A549 (cell line): ENCODE results near the gene RRP7A. TPM values are rescaled to one million over a fixed set of nuclear protein-coding genes. Genes with fewer than 3 reads are reported as not detected.
"Not testable (repeated sequence)": the region's sequence is repeated elsewhere in the genome, so short reads cannot be mapped to it uniquely, and the experiment has no call there.

Experiments used
- ATAC-seq, 2 experiments: fragments of 200-7000 bp in 1 of 2; fragments of >200 bp in 1 of 2; cut with Nextera tagmentation in 1 of 2; cut with Tn5 transposase in 1 of 2; 3 replicates each; pipeline versions ENCODE4 v1.8.0 to v1.9.1; 2018 to 2020; ENCODE audit warnings: mild to moderate bottlenecking in 1 of 2, moderate library complexity in 1 of 2
- CTCF ChIA-PET: fragments of 300-600 bp; sonication (Branson Sonifier 250); formaldehyde crosslinking; extraction: SDS; loops from one replicate; lab custom pipeline; 2021; ENCODE audit warnings: antibody characterized with exemption, inconsistent platforms; lab: Yijun Ruan, JAX
- POLR2A ChIA-PET: fragments of 350-600 bp; formaldehyde crosslinking; extraction: SDS; loops from one replicate; lab custom pipeline; 2021; ENCODE audit warnings: antibody characterized with exemption, inconsistent platforms; lab: Yijun Ruan, JAX
- DNase-seq, 2 experiments: peaks; one replicate each; pipeline versions ENCODE4 v3.0.0 to v3.0.0-alpha.2; 2011 to 2016; ENCODE audit warnings: low read depth in 1 of 2, low spot score in 1 of 2
- FAIRE-seq: peaks from 2 replicates; lab custom pipeline; 2011; peaks lifted over from hg19 to GRCh38; lab: Jason Lieb, UNC
- H3K27ac ChIP-seq, 2 experiments: fragments of >200 bp; sonication (Bioruptor Twin); formaldehyde crosslinking; 3 replicates each; pipeline ENCODE4 v1.5.1; 2016 to 2017
- H3K4me1 ChIP-seq: fragments of >200 bp; sonication (Bioruptor Twin); formaldehyde crosslinking; 3 replicates; pipeline ENCODE4 v1.6.1; 2016
- H3K4me2 ChIP-seq: fragments of >200 bp; sonication (Bioruptor Twin); formaldehyde crosslinking; 3 replicates; pipeline ENCODE4 v1.6.1; 2016
- H3K4me3 ChIP-seq: fragments of >200 bp; sonication (Bioruptor Twin); formaldehyde crosslinking; 3 replicates; pipeline ENCODE4 v1.5.1; 2016
- H3K9me3 ChIP-seq: fragments of >200 bp; sonication (Bioruptor Twin); formaldehyde crosslinking; 3 replicates; pipeline ENCODE4 v1.6.1; 2016
- BCL3 ChIP-seq: fragments of >200 bp; sonication (Bioruptor Twin); formaldehyde crosslinking; IDR thresholded peaks from 3 replicates; pipeline ENCODE4 v1.6.1; 2016
- BHLHE40 ChIP-seq: IDR thresholded peaks from 2 replicates; pipeline ENCODE4 v1.6.1; 2012; ENCODE audit warnings: low read depth, low read length, inconsistent platforms
- CBX2 ChIP-seq: fragments of 200-600 bp; sonication (generic); IDR thresholded peaks from 2 replicates; pipeline ENCODE4 v1.6.1; 2016; ENCODE audit warnings: low read depth, mild to moderate bottlenecking, borderline replicate concordance
- CBX8 ChIP-seq: fragments of 200-600 bp; sonication (generic); IDR thresholded peaks from 2 replicates; pipeline ENCODE4 v1.6.1; 2016
- CHD4 ChIP-seq: fragments of 200-600 bp; sonication (generic); IDR thresholded peaks from 2 replicates; pipeline ENCODE4 v1.6.1; 2016; ENCODE audit warnings: antibody characterized with exemption, mild to moderate bottlenecking, borderline replicate concordance
- EHF ChIP-seq: fragments of 250-450 bp; sonication (Bioruptor Pico); IDR thresholded peaks from 2 replicates; pipeline ENCODE4 v1.5.0; 2020; ENCODE audit warnings: mild to moderate bottlenecking
- ELK1 ChIP-seq: fragments of 150-350 bp; IDR thresholded peaks from 2 replicates; pipeline ENCODE4 v1.6.1; 2014; ENCODE audit warnings: low read depth, mild to moderate bottlenecking, low read length
- FOXS1 ChIP-seq: fragments of 250-450 bp; sonication (Bioruptor Pico); IDR thresholded peaks from 2 replicates; pipeline ENCODE4 v1.5.0; 2020; ENCODE audit warnings: mild to moderate bottlenecking, moderate library complexity
- GATA3 ChIP-seq: IDR thresholded peaks from 2 replicates; pipeline ENCODE4 v1.6.1; 2012; ENCODE audit warnings: borderline replicate concordance
- HDAC2 ChIP-seq: fragments of 200-600 bp; sonication (generic); IDR thresholded peaks from 2 replicates; pipeline ENCODE4 v1.6.1; 2016
- HEYL ChIP-seq: fragments of 250-450 bp; sonication (Bioruptor Pico); IDR thresholded peaks from 2 replicates; pipeline ENCODE4 v1.8.0; 2021; ENCODE audit warnings: mild to moderate bottlenecking, moderate library complexity
- HOXA7 ChIP-seq: fragments of 250-450 bp; sonication (Bioruptor Pico); IDR thresholded peaks from 2 replicates; pipeline ENCODE4 v1.5.0; 2020; ENCODE audit warnings: mild to moderate bottlenecking, moderate library complexity
- JUN ChIP-seq, 2 experiments: fragments of >200 bp; sonication (Bioruptor Twin); formaldehyde crosslinking; IDR thresholded peaks; 2 replicates in 1 of 2; 3 replicates in 1 of 2; pipeline ENCODE4 v1.6.1; 2016 to 2017
- JUNB ChIP-seq: fragments of >200 bp; sonication (Bioruptor Twin); formaldehyde crosslinking; IDR thresholded peaks from 2 replicates; pipeline ENCODE4 v1.6.1; 2016
- KDM1A ChIP-seq: fragments of 200-600 bp; sonication (generic); IDR thresholded peaks from 2 replicates; pipeline ENCODE4 v1.6.1; 2016; ENCODE audit warnings: low read depth, mild to moderate bottlenecking
- KDM5A ChIP-seq: fragments of 200-600 bp; sonication (generic); IDR thresholded peaks from 2 replicates; pipeline ENCODE4 v1.6.1; 2016; ENCODE audit warnings: antibody characterized with exemption, mild to moderate bottlenecking
- MAX ChIP-seq: IDR thresholded peaks from 2 replicates; pipeline ENCODE4 v1.6.1; 2012
- NR3C1 ChIP-seq: fragments of >200 bp; sonication (Bioruptor Twin); formaldehyde crosslinking; IDR thresholded peaks from 3 replicates; pipeline ENCODE4 v1.6.1; 2017
- PHF8 ChIP-seq: fragments of 200-600 bp; sonication (generic); IDR thresholded peaks from 2 replicates; pipeline ENCODE4 v1.6.1; 2016; ENCODE audit warnings: low read depth, mild to moderate bottlenecking, antibody characterized with exemption, moderate library complexity, borderline replicate concordance
- POLR2AphosphoS2 ChIP-seq: conservative IDR thresholded peaks from 2 replicates; pipeline ENCODE4 v1.6.1; 2012; ENCODE audit warnings: low read length, improper control_type of control experiment, inconsistent platforms
- RAD21 ChIP-seq, 2 experiments: fragments of >200 bp in 1 of 2; sonication (Bioruptor Twin) in 1 of 2; formaldehyde crosslinking in 1 of 2; IDR thresholded peaks in 1 of 2; conservative IDR thresholded peaks in 1 of 2; 2 replicates in 1 of 2; 3 replicates in 1 of 2; pipeline ENCODE4 v1.6.1; 2012 to 2018; ENCODE audit warnings: inconsistent platforms in 1 of 2
- RARB ChIP-seq: fragments of 250-450 bp; sonication (Bioruptor Pico); IDR thresholded peaks from 2 replicates; pipeline ENCODE4 v1.8.0; 2021; ENCODE audit warnings: mild to moderate bottlenecking, moderate library complexity
- RFX5 ChIP-seq: fragments of 450-650 bp; IDR thresholded peaks from 2 replicates; pipeline ENCODE4 v1.7.1; 2014; ENCODE audit warnings: antibody characterized with exemption, mild to moderate bottlenecking, moderate library complexity
- RNF2 ChIP-seq: fragments of 200-600 bp; sonication (generic); IDR thresholded peaks from 2 replicates; pipeline ENCODE4 v1.6.1; 2016; ENCODE audit warnings: low read depth, mild to moderate bottlenecking, antibody characterized with exemption, moderate library complexity, borderline replicate concordance
- SMC3 ChIP-seq: fragments of >200 bp; sonication (Bioruptor Twin); formaldehyde crosslinking; IDR thresholded peaks from 3 replicates; pipeline ENCODE4 v1.6.1; 2018; ENCODE audit warnings: inconsistent platforms
- SREBF2 ChIP-seq: fragments of 450-650 bp; IDR thresholded peaks from 2 replicates; pipeline ENCODE4 v1.6.1; 2014; ENCODE audit warnings: mild to moderate bottlenecking, moderate library complexity
- TP53 ChIP-seq: fragments of 250-450 bp; sonication (Bioruptor Pico); IDR thresholded peaks from 2 replicates; pipeline ENCODE4 v1.5.0; 2021; ENCODE audit warnings: mild to moderate bottlenecking, moderate library complexity
- ZFP36 ChIP-seq: fragments of 450-650 bp; IDR thresholded peaks from 2 replicates; pipeline ENCODE4 v1.6.1; 2014; ENCODE audit warnings: borderline replicate concordance; ENCODE audit not compliant: partially characterized antibody
- WGBS: methylation state at CpG from one replicate; pipeline ENCODE4 v1.1.6; 2017; ENCODE audit errors: missing lambda C conversion rate; 5-methylcytosine and 5-hydroxymethylcytosine counted together
- polyA plus RNA-seq, 4 experiments: library from polyadenylated mRNA; depleted of rRNA in 3 of 4; stranded (reverse); fragments of >200 nt; fragmentation: RNase III in 1 of 4; extraction: RNeasy Plus Mini Kit Qiagen cat#74134 plus additional on column Dnase treatment in 1 of 4; gene quantifications; 2 replicates in 3 of 4; 3 replicates in 1 of 4; pipeline ENCODE4 v1.2.3, GENCODE V29; 2011 to 2017
- TF ChIP-seq, protein P1 (sequence below): IDR thresholded peaks from 2 replicates; pipeline ENCODE4 v1.6.1; 2012

Gene RRP7A
- polyA plus RNA-seq, 2 of the 4 experiments (the other 2 are of a cell fraction): 26.5 to 37.1 TPM

DNA sequence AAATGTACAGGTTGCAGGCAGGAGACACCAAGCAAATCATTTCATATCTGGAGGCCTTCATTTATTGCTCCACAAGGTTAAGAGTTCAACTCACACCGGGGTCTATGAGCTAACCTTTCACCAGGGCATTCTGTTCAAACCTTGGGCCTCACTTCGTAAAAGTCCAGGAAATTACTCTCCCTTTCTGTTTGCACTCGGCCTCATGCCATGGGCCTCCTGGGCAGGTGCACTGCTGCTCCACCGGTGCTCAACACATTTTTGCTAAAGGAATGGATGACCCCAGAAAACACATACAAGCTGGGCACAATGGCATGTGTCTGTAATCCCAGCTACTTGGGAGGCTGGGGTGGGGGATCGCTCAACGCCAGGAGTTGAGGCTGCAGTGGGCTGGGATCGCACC is 16.6 kb upstream of the RRP7A start:
- POLR2A ChIA-PET: no interaction called here
- Histone ChIP-seq H3K4me3 (no peak overlapping the region), H3K4me2 (no peak overlapping the region)
- no peak for DNase-seq
- ATAC-seq: no peak
- TF ChIP-seq, protein P1, sequence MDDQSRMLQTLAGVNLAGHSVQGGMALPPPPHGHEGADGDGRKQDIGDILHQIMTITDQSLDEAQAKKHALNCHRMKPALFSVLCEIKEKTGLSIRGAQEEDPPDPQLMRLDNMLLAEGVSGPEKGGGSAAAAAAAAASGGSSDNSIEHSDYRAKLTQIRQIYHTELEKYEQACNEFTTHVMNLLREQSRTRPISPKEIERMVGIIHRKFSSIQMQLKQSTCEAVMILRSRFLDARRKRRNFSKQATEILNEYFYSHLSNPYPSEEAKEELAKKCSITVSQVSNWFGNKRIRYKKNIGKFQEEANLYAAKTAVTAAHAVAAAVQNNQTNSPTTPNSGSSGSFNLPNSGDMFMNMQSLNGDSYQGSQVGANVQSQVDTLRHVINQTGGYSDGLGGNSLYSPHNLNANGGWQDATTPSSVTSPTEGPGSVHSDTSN: no peak
- TF ChIP-seq CBX8 (no peak), TP53 (CRISPR knock-in tag) (no peak), BCL3 (no peak), ZFP36 (no peak), PHF8 (no peak), KDM1A (no peak), ELK1 (no peak), RFX5 (no peak), CHD4 (no peak), SREBF2 (no peak), JUN (IDR thresholded peaks at IDR 0.05) (no peak), CBX2 (no peak), NR3C1 (no peak)
- TF ChIP-seq, all 56 proteins: peak for 0
- no peak overlapping the region for H3K27ac ChIP-seq
- H3K9me3 ChIP-seq: no peaks in the 10 kb centered on the region
- CTCF ChIA-PET: interaction anchor here (0.8 to 1.5 kb wide), 2 partner anchors 9 to 14 kb away, joined by 3 to 5 read pairs; no protein-coding TSS in a partner anchor
- FAIRE-seq: no peak
- peaks cover 10% of the 10 kb centered on the region; the same call in 2 of the 3 replicates for H3K4me1 ChIP-seq
- 76% methylated on average over 7 of the region's 7 CpGs for WGBS

GRCh38 chr22:42535082-42535731 is 15.6 kb upstream of the RRP7A start:
- DNase-seq, H3K4me3 ChIP-seq, H3K4me2 ChIP-seq, H3K9me3 ChIP-seq, FAIRE-seq, H3K27ac ChIP-seq, ATAC-seq, POLR2A ChIA-PET: not testable (repeated sequence)
- H3K4me1 ChIP-seq: peaks cover 10% of the 10 kb centered on the region; the same call in 2 of the 3 replicates
- CTCF ChIA-PET: interaction anchor here (1.7 kb wide), 1 partner anchor 18 kb away, joined by 4 read pairs; no protein-coding TSS in a partner anchor
- WGBS: 68% methylated on average over 4 of the region's 14 CpGs

GRCh38 chr22:42533638-42533977 is 14.0 kb upstream of the RRP7A start:
- ChIA-PET CTCF (interaction anchor here (1.7 to 4.2 kb wide), 4 partner anchors 10 to 17 kb away, joined by 4 to 33 read pairs (median 12); no protein-coding TSS in a partner anchor), POLR2A (no interaction called here)
- peaks cover 4% of the 10 kb centered on the region; the same call in 1 of the 3 replicates for H3K4me1 ChIP-seq
- 91% methylated on average over 8 of the region's 8 CpGs for WGBS
- H3K4me3 ChIP-seq: no peak overlapping the region
- H3K4me2 ChIP-seq: no peak overlapping the region; the same call in 2 of the 3 replicates
- no peak for DNase-seq
- no peaks in the 10 kb centered on the region for H3K9me3 ChIP-seq
- FAIRE-seq: no peak
- no peak for TF ChIP-seq FOXS1 (CRISPR knock-in tag)
- no peak for TF ChIP-seq SMC3
- TF ChIP-seq RARB (CRISPR knock-in tag): no peak
- TF ChIP-seq BHLHE40: no peak
- no peak for TF ChIP-seq RAD21 (conservative IDR thresholded peaks at IDR 0.05 in 1 of 2, IDR thresholded peaks at IDR 0.05 in 1 of 2)
- no peak for TF ChIP-seq HEYL (CRISPR knock-in tag)
- no peak for TF ChIP-seq RNF2
- no peak for TF ChIP-seq EHF (CRISPR knock-in tag)
- no peak for TF ChIP-seq KDM5A
- no peak for TF ChIP-seq CBX8
- no peak for TF ChIP-seq GATA3
- TF ChIP-seq POLR2AphosphoS2: no peak
- no peak for TF ChIP-seq JUNB
- TF ChIP-seq KDM1A: no peak
- no peak for TF ChIP-seq HDAC2
- TF ChIP-seq HOXA7 (CRISPR knock-in tag): no peak
- no peak for TF ChIP-seq MAX
- no peak overlapping the region for H3K27ac ChIP-seq
- no peak for ATAC-seq
